Stimulated activated CD8-positive, alpha-beta memory T cell treated with anti-CD3 and anti-CD28 coated beads, Interleukin-15, amount 100 ng/mL, for 48 hours (primary cell): ENCODE measurements around the gene CGRRF1.

ENCODE experiments used
- DNase-seq, 2 donors: peaks; one replicate each; pipeline ENCODE4 v3.0.0-alpha.2; 2020; ENCODE audit warnings: low read depth in 2 of 2

CGRRF1 gene

DNA sequence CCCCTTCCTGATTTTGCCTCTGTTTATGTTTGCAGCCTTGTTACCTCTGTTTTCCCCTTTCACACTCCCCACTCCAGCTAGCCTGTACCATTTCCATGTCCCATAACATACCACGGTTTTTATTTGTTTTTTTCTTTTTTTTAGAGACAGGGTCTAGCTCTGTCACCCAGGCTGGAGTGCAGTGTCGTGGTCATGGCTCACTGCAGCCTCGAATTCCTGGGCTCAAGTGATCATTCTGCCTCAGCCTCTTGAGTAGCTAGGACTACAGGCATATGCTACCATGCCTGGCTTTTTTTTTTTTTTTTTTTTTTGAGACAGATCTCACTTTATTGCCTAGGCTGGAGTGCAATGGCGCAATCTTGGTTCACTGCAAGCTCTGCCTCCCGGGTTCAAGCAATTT, 38.8 kb downstream of the CGRRF1 start:
- DNase-seq: no peak

- no peak for DNase-seq
Measured at GRCh38 chr14:54549862-54550261, 40.2 kb downstream of the CGRRF1 start.

DNA sequence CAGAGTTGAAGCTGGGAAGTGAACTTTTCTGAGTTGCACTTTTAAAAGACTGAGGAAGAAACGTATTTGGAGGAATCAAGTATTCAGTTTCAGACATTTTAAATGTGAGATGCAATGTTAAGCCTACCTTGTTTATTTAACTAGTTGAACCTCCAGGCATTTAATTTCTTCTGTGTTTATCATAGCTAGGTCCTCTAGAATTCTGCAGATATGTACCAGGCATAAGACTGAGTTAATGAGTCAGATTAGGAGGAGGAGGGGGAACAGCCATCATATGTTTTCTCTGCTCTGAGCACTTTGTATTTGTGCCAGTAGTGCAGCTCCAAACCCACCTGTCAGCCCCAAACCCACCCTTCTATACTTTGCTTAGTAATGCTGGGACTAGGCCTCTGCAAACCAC, 40.8 kb downstream of the CGRRF1 start:
- no peak for DNase-seq

GRCh38 chr14:54554401-54554800, 44.7 kb downstream of the CGRRF1 start:
- DNase-seq: no peak

- DNase-seq: no peak
Measured at GRCh38 chr14:54555651-54556050, 45.9 kb downstream of the CGRRF1 start.

DNA sequence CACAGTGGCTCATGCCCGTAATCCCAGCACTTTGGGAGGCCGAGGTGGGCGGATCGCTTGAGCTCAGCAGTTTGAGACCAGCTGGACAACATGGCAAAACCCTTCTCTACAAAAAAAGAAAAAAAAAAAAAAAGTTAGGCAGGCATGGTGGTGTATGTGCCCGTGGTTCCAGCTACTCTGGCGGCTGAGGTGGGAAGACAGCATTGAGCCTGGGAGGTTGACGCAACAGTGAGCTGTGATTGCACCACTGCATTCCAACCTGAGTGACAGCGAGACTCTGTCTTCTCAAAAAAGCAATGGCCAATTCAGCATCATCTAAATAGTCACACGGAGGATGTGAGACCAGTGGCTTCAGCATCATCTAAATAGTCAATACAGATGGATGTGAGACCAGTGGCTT, 46.8 kb downstream of the CGRRF1 start:
- DNase-seq: no peak

GRCh38 chr14:54562334-54562733, 52.6 kb downstream of the CGRRF1 start:
- no peak for DNase-seq

DNA sequence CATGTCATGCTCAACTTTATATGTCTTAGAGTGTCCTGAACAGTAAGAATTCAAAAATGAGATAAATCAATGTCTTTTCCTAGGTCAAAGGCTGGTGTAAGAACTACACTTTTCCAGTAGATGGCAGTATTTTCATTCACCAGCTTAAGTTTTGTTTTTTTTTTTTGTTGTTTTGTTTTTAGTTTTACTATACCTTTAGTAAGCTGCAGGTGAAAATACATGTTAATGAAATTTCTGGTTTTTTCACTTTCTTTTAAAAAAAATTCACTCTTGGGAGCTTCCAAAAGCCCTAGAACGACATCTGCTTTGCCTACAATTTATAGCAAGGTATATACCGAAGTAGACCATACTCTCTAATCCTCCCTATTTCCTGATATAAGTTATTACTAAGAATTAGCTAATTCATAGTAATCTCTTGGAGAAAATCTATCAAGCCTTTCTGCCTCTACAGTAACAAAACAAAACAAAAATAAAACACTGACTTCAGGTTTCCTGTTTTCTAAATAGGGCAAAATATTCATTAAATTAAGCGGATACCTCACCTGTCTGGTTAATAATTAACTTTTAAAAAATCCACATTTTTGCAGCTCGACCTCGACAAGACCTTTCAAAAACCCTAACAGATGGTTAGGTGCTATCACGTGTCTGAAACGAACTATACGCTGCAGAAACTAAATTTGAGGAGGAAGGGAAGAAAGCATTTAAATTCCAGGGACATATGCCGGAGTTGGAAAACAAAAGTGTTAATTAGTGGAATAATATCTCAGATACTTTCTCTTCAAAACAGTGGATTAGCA, 54.6 kb downstream of the CGRRF1 start:
- no peak for DNase-seq

- peak; percentile 51 to 56 for DNase-seq
Measured at GRCh38 chr14:54564868-54565784, 55.4 kb downstream of the CGRRF1 start.

- peak; percentile 59 to 65 for DNase-seq
Measured at GRCh38 chr14:54565785-54566409, 56.2 kb downstream of the CGRRF1 start.

GRCh38 chr14:54566410-54567223, 56.9 kb downstream of the CGRRF1 start, which contains the start of gene SAMD4A:
Gene SAMD4A, plus strand, starts transcription at chr14:54567128. Its CDS starts 789 bp downstream, at chr14:54567917.
- DNase-seq: peak; percentile 27 to 32

DNA sequence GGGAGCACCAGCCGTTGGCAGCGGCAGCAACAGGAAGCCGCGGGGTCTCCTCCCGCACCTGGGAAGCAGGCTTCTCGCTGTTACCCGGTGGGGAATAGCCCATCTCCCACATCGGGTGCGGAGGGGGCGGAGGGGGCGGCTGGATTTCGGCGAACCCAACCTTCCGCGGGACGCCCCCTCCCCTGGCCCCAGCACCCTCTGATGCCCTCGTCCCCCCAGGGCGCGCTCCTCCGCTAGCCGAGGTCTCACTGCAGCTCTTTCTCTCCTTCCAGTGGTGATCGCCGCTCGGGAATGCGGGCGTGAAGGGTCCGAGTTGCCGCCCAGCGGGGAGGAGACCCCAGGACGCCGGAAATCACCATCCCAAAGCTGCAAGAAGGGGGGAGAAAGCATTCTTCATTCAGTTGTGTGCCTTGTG, 57.5 kb downstream of the CGRRF1 start:
- DNase-seq: no peak

DNA sequence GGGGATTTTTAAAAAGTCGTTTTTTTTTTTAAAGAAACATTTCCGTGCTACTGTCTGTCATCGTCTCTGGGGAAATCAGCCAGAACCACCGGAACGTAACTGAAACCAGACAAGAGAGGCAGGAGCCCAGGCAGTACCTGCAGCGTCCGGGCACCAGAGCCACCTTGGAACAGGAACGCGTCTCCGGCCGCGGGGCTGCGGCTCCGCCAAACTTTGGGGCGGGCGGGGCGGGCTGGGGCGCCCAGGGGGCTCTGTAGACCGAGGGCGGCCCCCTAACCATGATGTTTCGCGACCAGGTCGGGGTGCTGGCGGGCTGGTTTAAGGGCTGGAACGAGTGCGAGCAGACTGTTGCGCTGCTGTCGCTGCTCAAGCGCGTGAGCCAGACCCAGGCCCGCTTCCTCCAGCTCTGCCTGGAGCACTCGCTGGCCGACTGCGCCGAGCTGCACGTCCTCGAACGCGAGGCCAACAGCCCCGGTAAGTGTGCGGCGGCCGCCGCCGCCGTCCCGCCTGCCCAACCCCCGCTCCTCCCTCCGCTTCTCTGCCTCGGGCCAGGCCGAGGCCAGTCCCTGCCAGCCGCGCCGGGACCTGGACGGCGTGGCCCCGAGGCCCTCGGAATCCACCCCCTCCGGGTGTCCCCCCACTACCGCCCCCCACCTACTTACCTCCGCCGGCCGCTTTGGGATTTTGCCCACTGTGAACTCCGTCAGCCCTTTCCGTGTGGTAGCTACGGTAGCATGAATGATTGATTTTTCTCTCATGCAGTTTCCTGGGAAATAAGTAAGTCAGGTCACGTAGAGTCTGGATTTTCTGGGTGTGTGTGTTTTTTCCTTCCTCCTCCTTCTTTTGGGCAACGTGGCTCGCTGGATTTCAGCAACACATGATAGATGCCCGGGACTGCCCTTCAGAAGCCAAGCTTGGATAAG, 58.2 kb downstream of the CGRRF1 start:
- peak in 1 of 2 donors; percentile 23 for DNase-seq

GRCh38 chr14:54568821-54569595, 59.3 kb downstream of the CGRRF1 start:
- DNase-seq: no peak

- no peak for DNase-seq
Measured at GRCh38 chr14:54570047-54570446, 60.3 kb downstream of the CGRRF1 start.

- no peak for DNase-seq
Measured at GRCh38 chr14:54570631-54571415, 61.1 kb downstream of the CGRRF1 start.

GRCh38 chr14:54572316-54572715, 62.6 kb downstream of the CGRRF1 start:
- DNase-seq: no peak

DNA sequence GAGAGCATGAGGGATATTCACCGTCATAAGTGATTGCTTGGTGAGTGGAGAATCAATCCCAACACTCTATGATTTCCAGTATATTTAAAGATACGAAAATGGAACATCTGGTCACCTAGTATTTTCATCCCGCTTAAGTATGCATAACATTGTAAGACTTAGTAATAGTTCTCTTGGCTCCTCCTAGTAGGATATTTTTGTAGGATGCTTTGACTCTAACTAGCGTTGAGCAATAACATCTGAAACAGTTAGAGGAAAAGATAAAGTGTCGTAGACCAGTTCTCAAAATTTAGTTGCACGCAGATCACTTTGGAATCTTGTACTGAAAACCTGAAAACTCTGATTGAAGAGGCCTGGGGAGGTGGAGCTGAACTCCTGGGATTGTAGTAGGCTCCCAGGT, 64.8 kb downstream of the CGRRF1 start:
- no peak for DNase-seq

- DNase-seq: no peak
Measured at GRCh38 chr14:54577494-54577893, 67.8 kb downstream of the CGRRF1 start.
